Measurements from ENCODE around the gene RTP5.
"Not testable (repeated sequence)": the region's sequence is repeated elsewhere in the genome, so short reads cannot be mapped to it uniquely, and the experiment has no call there.

RTP5 gene

DNA sequence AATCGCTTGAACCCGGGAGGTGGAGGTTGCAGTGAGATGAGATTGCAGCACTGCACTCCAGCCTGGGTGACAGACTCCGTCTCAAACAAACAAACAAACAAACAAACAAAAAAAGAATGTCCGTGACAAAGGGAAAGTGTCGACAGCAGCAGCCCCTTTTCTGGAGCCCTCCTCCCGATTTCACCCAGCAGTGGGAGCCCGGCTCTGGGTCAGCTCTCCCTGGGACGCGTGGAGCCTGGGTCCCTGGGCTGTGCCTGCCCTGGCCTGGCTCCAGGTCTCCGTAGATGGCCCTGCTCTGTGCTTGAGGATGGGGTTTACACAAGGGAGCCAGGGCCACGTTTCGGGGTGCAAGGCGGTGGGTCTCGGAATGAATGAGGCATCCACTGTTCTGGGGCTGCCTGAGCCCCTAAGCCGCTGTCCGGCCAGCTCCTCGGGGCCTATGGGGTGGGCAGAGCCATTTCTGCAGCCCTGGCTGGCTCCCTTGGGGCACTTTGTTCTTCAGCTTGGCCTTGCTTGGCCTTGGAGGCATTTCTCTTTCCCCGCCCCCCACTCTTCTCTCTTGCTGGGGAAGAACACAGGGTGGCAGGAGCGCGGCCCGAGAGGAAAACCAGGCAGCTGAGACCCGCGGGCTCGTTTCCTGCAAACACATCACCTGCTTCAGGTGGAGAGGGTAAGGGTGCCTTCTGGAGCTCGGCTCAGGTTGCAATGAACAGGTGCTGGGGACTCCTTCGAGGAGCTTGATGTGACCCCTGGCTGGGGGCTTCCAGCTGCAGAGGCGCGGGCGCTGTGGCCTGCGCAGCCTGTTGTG is 29.1 kb downstream of the RTP5 start:
- no peak overlapping the region for H3K27ac ChIP-seq
- DNase-seq (ENCODE audit: low read depth, low spot score) = no peak

DNA sequence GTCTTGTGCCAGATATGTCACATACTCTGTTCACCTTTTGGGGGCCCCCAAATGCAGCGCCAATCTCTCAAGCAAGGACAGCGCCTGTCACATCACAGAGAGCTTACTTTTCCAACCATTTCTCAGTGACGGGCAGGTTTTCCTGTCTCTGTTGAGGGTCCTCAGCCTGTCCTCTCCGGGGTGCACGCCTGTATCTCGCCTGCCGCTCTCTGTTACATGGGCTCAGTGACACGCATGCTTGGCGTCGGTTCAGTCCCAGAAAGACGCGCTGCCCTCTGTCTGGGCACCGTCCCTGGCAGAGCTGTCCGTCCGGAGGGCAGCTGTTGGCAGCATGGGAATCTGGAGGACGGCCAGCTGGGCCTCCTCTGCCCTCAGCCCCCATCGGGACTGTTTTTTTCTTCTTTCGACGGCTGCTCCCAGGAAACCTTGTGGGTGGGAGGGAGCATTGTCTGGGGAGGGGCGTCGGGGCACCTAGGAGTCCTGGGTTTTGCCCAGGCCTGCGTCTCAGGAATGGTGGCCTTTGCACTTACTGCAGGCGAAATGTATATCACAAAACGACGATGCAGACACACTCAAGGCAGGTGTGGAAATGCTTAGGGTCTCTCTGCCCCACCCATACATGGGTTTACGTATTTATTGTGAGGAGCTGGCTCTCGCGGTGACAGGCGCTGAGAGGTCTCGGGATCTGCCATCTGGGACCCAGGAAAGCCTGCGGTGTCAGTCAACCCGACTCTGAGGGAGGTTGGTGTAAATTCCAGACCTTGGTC is 30.9 kb downstream of the RTP5 start:
- peak overlapping the region; percentile 51 for H3K27ac ChIP-seq
- DNase-seq (ENCODE audit: low read depth, low spot score) = no peak

DNA sequence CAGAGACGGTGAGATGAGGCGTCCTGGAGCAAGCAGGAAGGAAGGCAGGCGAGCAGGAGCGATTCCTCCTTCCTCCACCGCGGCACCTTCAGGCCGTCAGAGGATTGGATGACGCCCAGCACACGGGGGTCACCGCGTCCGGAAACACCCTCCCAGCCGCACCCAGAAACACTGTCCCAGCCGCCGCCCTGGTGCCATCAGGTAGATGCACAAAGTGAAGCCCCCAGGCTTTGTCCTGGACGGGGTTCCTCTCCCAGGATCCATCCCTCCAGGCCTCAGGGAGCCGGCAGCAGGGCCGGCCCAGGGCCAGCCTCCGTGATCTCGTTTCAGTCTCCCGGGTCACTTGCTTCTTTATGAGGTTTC is 31.5 kb downstream of the RTP5 start:
- peak overlapping the region; percentile 51 for H3K27ac ChIP-seq

DNA sequence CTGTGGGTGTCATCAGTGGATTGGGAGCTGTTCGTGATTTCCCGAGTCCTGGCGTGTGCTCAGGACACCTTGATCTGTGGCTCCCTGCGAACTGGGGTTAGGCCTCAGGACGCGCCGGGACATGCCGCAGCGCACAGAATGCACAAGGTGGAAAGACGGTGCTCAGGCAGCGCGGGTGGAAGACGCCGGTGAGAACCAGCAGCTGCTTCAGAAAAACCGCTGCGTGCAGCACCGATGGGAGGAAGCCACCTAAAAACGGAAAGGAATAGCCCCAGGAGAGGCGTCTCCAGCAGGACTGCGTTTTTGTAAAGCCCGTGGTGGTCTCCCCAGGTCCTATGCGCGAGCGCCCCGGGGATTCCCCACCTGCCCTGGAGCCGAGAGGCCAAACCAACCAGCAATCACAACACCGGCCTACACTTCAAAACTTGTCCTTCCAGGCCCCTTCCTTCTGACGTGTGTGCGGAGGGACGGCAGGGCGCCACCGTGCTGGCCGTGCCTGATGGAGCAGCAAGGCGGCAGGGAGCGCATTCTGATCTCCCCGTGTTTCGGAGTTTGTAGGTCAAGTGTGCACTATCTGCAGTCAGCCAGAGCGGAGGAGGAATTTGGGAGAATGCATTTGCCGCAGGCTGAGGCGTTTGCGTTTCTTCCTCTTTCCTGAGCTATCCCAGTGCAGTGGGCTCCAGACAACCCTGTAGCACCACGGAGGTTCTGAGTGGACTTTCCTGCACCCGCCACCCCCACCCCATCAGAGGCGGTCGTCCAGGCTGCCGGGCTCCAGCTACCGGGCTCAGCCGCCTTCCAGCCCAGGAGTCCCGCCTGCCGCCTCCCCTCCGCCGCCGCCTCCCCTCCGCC is 32.2 kb downstream of the RTP5 start:
- peak overlapping the region; percentile 51 for H3K27ac ChIP-seq
- no peak for DNase-seq (ENCODE audit: low read depth, low spot score)

More for the DNA sequence above, 31.5 kb downstream of the RTP5 start:
- DNase-seq (ENCODE audit: low read depth, low spot score) = no peak

DNA sequence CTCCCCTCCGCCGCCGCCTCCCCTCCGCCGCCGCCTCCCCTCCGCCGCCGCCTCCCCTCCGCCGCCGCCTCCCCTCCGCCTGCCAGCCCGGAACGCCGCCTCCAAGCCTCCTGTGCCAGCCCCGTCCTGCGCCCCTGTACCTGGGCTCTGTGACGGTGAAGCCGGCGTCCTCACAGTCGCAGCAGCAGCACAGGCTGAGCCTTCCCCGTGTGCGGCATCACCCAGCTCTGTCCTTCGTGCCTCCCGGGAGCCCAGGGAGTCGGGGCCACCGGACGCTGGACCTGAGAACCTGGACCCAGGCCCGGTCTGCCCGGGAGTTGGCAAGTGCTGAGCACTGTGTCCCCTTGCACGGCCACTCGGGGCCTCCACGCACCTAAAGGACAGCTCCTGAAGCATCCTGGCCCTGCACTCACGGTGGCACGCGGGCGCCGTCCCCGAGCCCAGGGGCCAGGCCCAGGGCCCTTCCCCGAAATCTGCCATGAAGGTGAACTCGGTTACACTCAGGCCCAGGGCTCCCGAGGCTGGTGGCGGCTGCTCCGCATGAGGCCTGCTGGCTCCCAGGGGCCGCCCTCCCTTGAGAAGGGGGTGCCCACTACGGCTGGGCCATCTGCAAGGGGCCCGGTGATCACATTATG is 32.9 kb downstream of the RTP5 start:
- H3K27ac ChIP-seq = no peak overlapping the region
- no peak for DNase-seq (ENCODE audit: low read depth, low spot score)

DNA sequence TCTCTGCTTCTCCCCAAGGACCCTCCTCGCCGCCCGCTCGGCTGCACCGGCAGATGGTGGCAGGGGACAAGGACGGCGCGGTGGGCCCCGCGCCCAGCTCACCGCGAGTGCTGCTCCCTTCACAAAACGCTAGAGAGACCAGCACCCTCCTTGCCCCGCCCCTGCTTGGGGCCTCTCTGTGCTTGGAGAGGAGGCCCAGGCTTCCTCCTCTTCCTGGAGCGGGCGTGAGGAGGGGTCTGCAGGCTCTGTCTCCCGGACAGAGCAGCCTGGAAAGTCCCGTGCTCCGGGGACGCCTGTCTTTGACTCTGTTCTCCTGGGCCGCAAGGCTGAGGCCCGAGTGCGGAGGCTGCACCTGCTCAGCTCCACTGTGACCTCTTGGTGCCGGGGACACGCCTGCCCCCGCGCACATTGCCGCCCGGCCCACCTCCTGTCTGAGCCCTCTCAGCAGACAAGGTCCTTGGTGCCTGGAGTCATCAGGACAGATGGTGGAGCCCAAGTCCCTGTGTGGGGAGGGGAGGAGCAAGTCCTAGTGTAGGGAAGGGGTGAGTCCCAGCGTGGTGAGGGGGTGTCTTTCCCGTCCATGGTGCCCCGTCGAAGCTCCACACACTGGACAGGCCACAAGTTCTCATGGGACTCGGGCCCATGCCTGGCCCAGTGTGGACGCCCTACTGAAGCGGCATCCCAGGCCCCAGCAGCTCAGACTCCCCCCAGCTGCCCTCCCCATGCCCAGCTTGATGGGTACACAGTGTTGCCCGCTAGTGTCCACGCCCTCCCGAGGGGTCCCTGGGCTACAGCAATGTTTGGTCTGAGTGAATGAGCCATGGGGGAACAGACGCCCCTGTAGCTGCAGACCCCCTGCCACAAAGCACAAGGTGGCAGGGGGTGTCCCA is 33.8 kb downstream of the RTP5 start:
- H3K27ac ChIP-seq = no peak overlapping the region
- DNase-seq (ENCODE audit: low read depth, low spot score) = no peak

DNA sequence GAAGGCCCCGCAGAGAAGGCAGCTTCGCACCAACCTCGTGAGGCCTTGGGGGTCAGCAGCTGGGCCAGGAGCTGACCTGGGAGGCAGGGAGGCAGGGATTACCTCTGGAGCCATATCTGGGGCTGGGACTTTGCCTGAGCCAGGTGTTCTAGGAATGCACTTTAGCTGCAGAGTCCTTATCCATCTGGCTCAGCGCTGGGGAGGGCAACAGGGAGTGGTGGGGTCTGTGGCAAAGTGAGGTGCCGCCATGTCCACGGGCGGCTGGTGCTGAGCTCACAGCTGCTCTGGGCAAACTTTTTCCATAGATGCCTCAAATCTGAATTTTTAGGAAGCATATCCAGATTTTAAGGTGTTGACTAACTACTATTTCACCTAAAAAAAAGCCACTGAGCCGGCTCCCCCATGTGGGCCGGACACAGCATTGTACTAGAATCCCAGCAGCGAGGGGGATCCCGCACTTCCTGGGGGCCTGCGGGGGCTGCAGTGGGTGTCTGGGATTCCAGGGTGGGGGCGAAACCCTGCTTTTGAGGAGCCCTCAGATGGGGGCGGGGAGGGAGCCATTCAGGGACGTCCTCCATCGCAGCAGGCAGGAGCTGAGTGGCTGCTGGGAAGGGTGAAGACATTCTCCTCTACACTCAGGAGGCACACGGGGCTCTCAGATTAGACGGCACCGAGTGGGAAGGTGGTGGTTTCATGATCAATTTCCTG is 34.6 kb downstream of the RTP5 start:
- no peak overlapping the region for H3K27ac ChIP-seq
- no peak for DNase-seq (ENCODE audit: low read depth, low spot score)

DNA sequence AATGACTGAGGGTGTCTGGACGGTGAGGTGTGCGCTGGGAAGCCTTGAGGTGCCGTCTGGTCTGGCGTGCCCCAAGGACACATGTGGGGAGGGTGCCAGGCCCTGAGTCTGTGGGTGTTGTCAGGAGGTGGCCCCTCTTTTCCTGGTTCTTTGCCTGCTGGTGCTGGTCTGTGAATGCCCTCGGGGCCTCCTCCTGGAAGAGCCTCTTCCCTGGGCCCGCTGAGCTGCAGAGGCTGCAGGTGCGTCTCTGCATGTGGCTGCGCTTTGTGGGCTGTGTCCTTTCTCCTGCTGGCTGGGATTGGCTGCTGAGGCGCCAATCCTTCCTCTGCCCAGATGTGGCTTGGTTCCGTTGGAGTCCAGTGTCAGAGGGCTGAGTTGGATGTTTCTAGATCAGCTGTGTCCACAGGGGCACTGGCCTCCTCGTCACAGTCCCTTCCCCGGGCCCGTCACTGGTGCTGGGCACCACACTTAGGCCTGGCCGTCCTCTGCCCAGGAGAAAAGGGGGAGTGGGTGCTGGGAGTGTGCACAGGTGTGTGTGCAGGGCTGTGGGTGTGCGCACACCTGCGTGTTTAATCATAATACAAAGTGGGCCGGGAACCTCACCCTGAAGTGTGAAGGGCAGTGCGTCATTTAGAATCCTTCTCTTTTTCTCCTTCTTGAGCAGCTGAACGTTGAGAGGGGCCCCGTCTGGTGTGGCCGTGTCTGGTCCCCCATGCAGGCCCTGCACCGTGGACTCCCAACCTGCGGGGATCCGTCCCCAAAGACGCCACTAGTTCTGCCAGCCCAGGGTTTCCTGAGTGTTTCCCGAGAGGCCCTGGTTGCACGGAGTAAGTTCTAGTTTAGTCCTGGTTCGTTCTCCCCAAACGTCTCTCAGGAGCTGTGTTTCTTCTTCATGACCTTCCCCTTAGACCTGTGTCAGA is 35.5 kb downstream of the RTP5 start:
- no peak overlapping the region for H3K27ac ChIP-seq
- no peak for DNase-seq (ENCODE audit: low read depth, low spot score)

DNA sequence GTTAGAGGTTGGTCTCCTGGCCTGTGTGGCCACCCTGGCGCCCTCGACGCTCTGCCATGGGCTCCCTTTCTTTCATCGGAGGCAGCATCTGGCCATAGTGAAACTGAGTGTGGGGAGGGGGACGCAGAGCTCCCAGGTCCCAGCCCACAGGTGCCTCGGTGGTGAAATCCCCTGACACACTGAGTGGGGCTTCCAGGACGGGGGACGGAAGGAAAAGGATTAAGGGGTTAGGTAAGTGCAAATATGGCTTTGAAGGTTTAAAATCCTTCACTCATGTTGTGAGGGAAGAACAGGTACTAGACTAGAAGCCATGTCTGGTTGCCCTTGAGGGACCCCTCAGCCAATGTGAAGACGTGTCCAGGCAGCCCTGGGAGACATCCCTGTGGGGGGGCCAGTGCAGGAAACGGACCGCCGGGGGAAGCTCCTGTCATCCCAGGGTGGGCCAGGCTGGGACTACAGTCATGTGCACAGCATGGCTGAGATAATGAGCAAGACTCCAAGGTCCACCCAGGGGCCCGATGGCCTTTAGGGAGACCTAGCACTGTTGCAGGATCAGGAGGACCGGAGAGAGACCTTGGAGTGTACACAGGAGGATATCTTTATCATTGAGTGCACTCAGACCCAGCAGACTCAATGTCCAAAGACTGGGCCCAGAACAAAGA is 36.3 kb downstream of the RTP5 start:
- no peak for DNase-seq (ENCODE audit: low read depth, low spot score)
- no peak overlapping the region for H3K27ac ChIP-seq

DNA sequence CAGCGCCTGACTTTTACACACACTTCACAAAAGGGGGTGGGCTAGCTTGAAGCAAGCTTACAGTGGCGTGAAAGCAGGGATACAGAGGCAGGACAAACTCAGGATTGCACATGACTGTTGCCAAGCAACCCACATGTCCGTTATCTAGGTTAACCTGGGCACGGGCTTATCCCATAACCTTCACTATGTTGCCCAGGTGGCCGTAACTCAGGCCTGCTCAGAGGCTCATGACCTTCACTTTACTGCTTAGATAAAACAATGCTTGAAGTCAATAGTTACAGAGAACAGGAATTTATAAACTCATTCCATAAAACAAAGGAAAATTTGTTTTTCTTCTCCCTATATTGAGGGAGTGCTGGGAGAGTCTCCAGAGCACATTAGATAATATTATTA is 36.8 kb downstream of the RTP5 start:
- not testable (repeated sequence) for H3K27ac ChIP-seq; DNase-seq (ENCODE audit: low read depth, low spot score)

DNA sequence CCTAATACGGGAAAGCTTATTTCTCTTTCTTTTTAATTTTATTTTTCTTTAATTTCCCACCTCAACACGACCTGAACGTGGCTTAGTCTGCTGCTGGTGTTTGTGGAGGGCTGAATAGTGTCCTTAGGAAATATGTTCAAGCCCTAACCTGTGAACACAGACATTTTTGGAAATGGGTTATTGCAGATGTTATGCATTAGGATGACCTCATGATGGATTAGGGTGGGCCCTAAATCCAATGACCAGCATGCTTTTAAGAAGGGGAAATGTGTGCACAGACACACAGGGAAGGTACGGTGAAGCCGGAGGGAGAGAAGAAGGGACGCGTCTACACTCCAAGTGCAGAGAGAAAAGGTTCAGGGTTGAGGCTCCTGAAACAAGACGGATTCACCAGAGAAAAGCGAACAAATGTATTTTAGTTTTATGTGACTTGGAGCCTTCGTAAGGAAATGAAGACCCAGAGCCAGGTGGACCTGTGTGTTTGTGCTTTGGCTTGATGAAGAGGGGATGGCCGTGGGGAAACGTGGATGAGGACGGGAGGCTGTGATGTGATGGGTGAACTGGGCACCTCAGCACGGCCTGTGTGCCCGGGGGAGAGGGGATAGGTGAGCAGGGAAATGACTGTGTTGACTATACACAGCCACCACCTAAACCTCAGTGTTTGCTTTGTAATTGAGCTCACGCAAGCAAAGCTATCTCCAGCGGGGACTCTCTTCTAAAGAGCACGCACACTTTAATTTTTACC is 37.5 kb downstream of the RTP5 start:
- no peak for DNase-seq (ENCODE audit: low read depth, low spot score)
- no peak overlapping the region for H3K27ac ChIP-seq

DNA sequence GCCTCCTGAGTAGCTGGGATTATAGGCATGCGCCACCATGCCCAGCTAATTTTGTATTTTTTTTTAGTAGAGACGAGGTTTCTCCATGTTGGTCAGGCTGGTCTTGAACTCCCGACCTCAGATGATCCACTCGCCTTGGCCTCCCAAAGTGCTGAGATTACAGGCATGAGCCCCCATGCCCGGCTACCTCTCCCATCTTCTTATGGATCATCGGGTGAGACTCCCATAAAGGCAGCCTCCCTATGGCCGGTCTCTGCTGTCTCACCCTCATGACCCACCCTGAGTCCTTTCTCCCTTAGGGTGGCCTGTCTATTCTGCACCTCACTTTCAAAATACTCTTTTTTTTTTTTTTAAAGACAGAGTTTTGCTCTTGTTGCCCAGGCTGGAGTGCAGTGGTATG is 38.3 kb downstream of the RTP5 start:
- not testable (repeated sequence) for H3K27ac ChIP-seq; DNase-seq (ENCODE audit: low read depth, low spot score)

DNA sequence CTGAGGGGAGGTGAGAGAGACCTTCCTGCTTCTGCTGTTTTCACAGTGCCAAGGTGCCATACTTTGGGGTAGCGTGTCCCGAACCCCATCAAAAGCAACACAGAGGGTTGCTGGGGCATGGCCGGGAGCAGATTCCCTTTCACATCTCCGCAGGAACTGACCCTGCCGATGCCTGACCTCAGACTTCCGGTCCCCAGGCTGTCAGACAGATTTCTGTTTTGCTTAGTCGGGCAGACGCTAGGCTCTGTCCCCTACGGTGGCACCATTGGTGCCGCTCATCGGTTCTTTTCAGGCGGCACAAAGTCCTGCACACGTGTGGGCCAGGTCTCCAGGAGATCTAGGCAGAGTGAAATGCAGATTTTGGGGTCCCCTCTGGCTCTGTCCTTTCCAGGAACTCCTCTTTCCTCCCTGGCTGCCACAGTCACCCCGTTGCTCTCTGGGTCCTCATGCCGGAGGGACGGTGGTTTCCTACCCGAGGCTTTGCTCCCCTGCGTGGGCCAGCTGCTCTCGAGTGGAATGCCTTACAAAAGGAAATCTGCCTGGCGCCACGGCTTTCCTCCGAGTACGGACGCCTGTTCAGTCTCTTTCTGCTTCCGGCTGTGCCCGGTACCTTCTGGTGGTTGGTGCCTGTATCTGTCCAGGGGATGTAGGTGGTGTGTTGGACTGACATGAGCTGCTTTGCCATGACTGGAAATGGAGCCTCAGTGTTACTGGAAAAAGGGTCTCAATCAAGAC is 39.3 kb downstream of the RTP5 start:
- no peak overlapping the region for H3K27ac ChIP-seq
- no peak for DNase-seq (ENCODE audit: low read depth, low spot score)

DNA sequence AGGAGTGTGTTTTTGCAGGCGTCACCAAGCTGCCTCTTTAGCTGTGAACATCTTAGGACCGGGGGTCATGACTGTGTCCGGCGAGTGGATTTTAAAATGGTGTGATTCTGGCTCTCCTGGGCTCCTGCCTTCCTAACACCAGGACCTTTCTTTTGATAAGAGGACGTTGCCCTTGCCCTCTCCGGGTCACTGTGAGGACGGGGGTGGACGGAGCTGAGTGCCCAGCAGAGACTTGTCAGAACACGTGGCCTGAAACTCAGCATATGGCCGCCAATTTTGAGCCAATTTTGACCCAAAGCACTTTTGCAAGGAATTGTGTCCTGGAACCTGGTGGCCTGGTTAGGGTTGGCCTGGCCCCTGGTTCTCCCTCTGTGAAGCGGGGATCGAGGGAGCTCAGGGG is 40.2 kb downstream of the RTP5 start:
- no peak for DNase-seq (ENCODE audit: low read depth, low spot score)
- H3K27ac ChIP-seq = no peak overlapping the region

DNA sequence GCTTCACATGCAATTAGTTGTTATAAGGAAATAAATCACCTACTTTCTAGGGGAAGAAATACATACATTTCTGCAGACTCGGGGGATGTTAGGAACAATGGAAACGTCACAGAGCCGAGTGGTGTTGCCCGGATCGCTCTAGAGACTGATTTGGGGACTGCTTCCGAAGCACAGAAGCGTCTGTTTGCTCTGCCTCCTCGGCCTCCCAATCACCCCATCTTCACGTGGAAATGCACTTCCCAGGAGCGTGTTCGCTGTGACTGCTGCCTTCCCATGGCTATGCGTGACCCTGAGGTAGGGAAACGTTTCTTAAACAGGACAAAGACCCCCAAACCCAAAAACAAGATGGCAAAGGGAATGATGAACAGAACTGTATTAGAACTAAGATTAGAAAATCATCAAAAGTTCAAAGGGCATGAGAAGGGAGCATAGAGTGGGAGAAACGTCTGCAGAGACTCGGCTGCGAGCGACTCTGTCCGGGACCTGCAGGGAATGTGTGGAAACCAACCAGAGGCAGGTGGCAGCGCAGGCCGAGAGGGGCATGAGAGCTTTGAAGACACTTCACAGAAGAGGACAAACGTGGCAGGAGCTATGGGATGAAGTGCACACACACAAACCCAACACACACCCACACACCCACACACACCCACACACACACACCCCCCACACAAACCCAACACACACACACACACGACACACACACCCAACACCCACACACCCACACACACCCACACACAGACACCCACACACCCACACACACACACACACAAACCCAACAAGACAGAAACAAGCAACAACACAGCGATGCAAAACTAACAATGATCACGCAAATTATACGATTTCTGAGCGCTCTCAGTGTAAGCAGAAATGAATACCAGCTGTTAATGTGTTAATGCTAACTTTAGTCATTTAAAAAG is 41.3 kb downstream of the RTP5 start:
- DNase-seq (ENCODE audit: low read depth, low spot score) = no peak

More for the DNA sequence above, 41.3 kb downstream of the RTP5 start:
- H3K27ac ChIP-seq = no peak overlapping the region

All from epithelial cell of prostate (primary cell).